Measurements from ENCODE around the gene SLC6A2. TPM values are rescaled to one million over a fixed set of nuclear protein-coding genes. Genes with fewer than 3 reads are reported as not detected.

The SLC6A2 gene
- total RNA-seq, 1 donor from 2014 or later = not detected

- Mint-ChIP-seq H3K36me3 (ENCODE audit: low read depth) (no peaks in the 10 kb centered on the region), H3K27me3 (ENCODE audit: insufficient read depth) (peaks cover 2% of the 10 kb centered on the region), H3K27ac (no peak overlapping the region), H3K9me3 (no peaks in the 10 kb centered on the region), H3K4me1 (ENCODE audit: low read depth) (no peaks in the 10 kb centered on the region), H3K4me3 (no peak overlapping the region)
- no peak for DNase-seq (ENCODE audit: low spot score)
- intact Hi-C loops (cut with micrococcal nuclease) = no loop called here
Measured at GRCh38 chr16:55656691-55657092, 904 bp downstream of the SLC6A2 start.

GRCh38 chr16:55657616-55658015 lies 1.8 kb downstream of the SLC6A2 start:
- intact Hi-C loops (cut with micrococcal nuclease) = no loop called here

GRCh38 chr16:55658898-55659420 lies 3.2 kb downstream of the SLC6A2 start:
- intact Hi-C loops (cut with micrococcal nuclease) = no loop called here
- no peaks in the 10 kb centered on the region for H3K36me3 Mint-ChIP-seq (ENCODE audit: low read depth)
- DNase-seq (ENCODE audit: low spot score) = no peak
- no peaks in the 10 kb centered on the region for H3K9me3 Mint-ChIP-seq
- H3K4me3 Mint-ChIP-seq = no peak overlapping the region
- no peaks in the 10 kb centered on the region for H3K4me1 Mint-ChIP-seq (ENCODE audit: low read depth)
- H3K27me3 Mint-ChIP-seq (ENCODE audit: insufficient read depth) = peaks cover 2% of the 10 kb centered on the region
- no peak overlapping the region for H3K27ac Mint-ChIP-seq

More at GRCh38 chr16:55657616-55658015, 1.8 kb downstream of the SLC6A2 start:
- Mint-ChIP-seq H3K27me3 (ENCODE audit: insufficient read depth) (peaks cover 2% of the 10 kb centered on the region), H3K27ac (no peak overlapping the region), H3K4me3 (no peak overlapping the region), H3K36me3 (ENCODE audit: low read depth) (no peaks in the 10 kb centered on the region), H3K9me3 (no peaks in the 10 kb centered on the region), H3K4me1 (ENCODE audit: low read depth) (no peaks in the 10 kb centered on the region)
- no peak for DNase-seq (ENCODE audit: low spot score)

- no peaks in the 10 kb centered on the region for H3K9me3 Mint-ChIP-seq
- no peak for DNase-seq (ENCODE audit: low spot score)
Measured at GRCh38 chr16:55660026-55660425, 4.2 kb downstream of the SLC6A2 start.

GRCh38 chr16:55660828-55661227 lies 5.0 kb downstream of the SLC6A2 start:
- DNase-seq (ENCODE audit: low spot score) = no peak
- Mint-ChIP-seq H3K27ac (no peak overlapping the region), H3K9me3 (no peaks in the 10 kb centered on the region), H3K4me3 (no peak overlapping the region), H3K27me3 (ENCODE audit: insufficient read depth) (no peaks in the 10 kb centered on the region), H3K4me1 (ENCODE audit: low read depth) (no peaks in the 10 kb centered on the region), H3K36me3 (ENCODE audit: low read depth) (no peaks in the 10 kb centered on the region)
- intact Hi-C loops (cut with micrococcal nuclease) = no loop called here

More at GRCh38 chr16:55660026-55660425, 4.2 kb downstream of the SLC6A2 start:
- H3K36me3 Mint-ChIP-seq (ENCODE audit: low read depth) = no peaks in the 10 kb centered on the region
- H3K27me3 Mint-ChIP-seq (ENCODE audit: insufficient read depth) = peaks cover 2% of the 10 kb centered on the region
- no peak overlapping the region for H3K27ac Mint-ChIP-seq
- intact Hi-C loops (cut with micrococcal nuclease) = no loop called here
- H3K4me3 Mint-ChIP-seq = no peak overlapping the region
- H3K4me1 Mint-ChIP-seq (ENCODE audit: low read depth) = no peaks in the 10 kb centered on the region

- no peak for DNase-seq (ENCODE audit: low spot score)
- intact Hi-C loops (cut with micrococcal nuclease) = no loop called here
- Mint-ChIP-seq H3K27me3 (ENCODE audit: insufficient read depth) (no peaks in the 10 kb centered on the region), H3K4me1 (ENCODE audit: low read depth) (no peaks in the 10 kb centered on the region), H3K4me3 (no peak overlapping the region), H3K9me3 (no peaks in the 10 kb centered on the region), H3K27ac (no peak overlapping the region), H3K36me3 (ENCODE audit: low read depth) (no peaks in the 10 kb centered on the region)
Measured at GRCh38 chr16:55661941-55662643, 6.3 kb downstream of the SLC6A2 start.

GRCh38 chr16:55662644-55663031 lies 6.8 kb downstream of the SLC6A2 start:
- Mint-ChIP-seq H3K4me3 (no peak overlapping the region), H3K4me1 (ENCODE audit: low read depth) (no peaks in the 10 kb centered on the region), H3K27ac (no peak overlapping the region), H3K27me3 (ENCODE audit: insufficient read depth) (no peaks in the 10 kb centered on the region), H3K36me3 (ENCODE audit: low read depth) (no peaks in the 10 kb centered on the region), H3K9me3 (no peaks in the 10 kb centered on the region)
- no peak for DNase-seq (ENCODE audit: low spot score)
- intact Hi-C loops (cut with micrococcal nuclease) = no loop called here

GRCh38 chr16:55663225-55663624 lies 7.4 kb downstream of the SLC6A2 start:
- intact Hi-C loops (cut with micrococcal nuclease) = no loop called here
- no peak for DNase-seq (ENCODE audit: low spot score)
- Mint-ChIP-seq H3K27me3 (ENCODE audit: insufficient read depth) (no peaks in the 10 kb centered on the region), H3K27ac (no peak overlapping the region), H3K36me3 (ENCODE audit: low read depth) (no peaks in the 10 kb centered on the region), H3K9me3 (no peaks in the 10 kb centered on the region), H3K4me3 (no peak overlapping the region), H3K4me1 (ENCODE audit: low read depth) (no peaks in the 10 kb centered on the region)

GRCh38 chr16:55663765-55664677 lies 8.2 kb downstream of the SLC6A2 start:
- H3K9me3 Mint-ChIP-seq = no peaks in the 10 kb centered on the region
- H3K4me3 Mint-ChIP-seq = no peak overlapping the region
- no peaks in the 10 kb centered on the region for H3K27me3 Mint-ChIP-seq (ENCODE audit: insufficient read depth)
- H3K36me3 Mint-ChIP-seq (ENCODE audit: low read depth) = no peaks in the 10 kb centered on the region
- no peaks in the 10 kb centered on the region for H3K4me1 Mint-ChIP-seq (ENCODE audit: low read depth)
- no peak overlapping the region for H3K27ac Mint-ChIP-seq
- no peak for DNase-seq (ENCODE audit: low spot score)
- intact Hi-C loops (cut with micrococcal nuclease) = no loop called here

GRCh38 chr16:55664786-55665407 lies 9.1 kb downstream of the SLC6A2 start:
- intact Hi-C loops (cut with micrococcal nuclease) = no loop called here
- no peak for DNase-seq (ENCODE audit: low spot score)
- Mint-ChIP-seq H3K36me3 (ENCODE audit: low read depth) (no peaks in the 10 kb centered on the region), H3K4me1 (ENCODE audit: low read depth) (no peaks in the 10 kb centered on the region), H3K27ac (no peak overlapping the region), H3K27me3 (ENCODE audit: insufficient read depth) (no peaks in the 10 kb centered on the region), H3K4me3 (no peak overlapping the region), H3K9me3 (no peaks in the 10 kb centered on the region)

GRCh38 chr16:55665511-55665910 lies 9.7 kb downstream of the SLC6A2 start:
- Mint-ChIP-seq H3K27me3 (ENCODE audit: insufficient read depth) (no peaks in the 10 kb centered on the region), H3K4me1 (ENCODE audit: low read depth) (no peaks in the 10 kb centered on the region), H3K27ac (no peak overlapping the region), H3K9me3 (no peaks in the 10 kb centered on the region), H3K4me3 (no peak overlapping the region), H3K36me3 (ENCODE audit: low read depth) (no peaks in the 10 kb centered on the region)
- no peak for DNase-seq (ENCODE audit: low spot score)
- intact Hi-C loops (cut with micrococcal nuclease) = no loop called here

GRCh38 chr16:55666012-55666411 lies 10.2 kb downstream of the SLC6A2 start:
- Mint-ChIP-seq H3K36me3 (ENCODE audit: low read depth) (no peaks in the 10 kb centered on the region), H3K4me3 (no peak overlapping the region), H3K27me3 (ENCODE audit: insufficient read depth) (no peaks in the 10 kb centered on the region), H3K9me3 (no peaks in the 10 kb centered on the region), H3K27ac (no peak overlapping the region), H3K4me1 (ENCODE audit: low read depth) (no peaks in the 10 kb centered on the region)
- intact Hi-C loops (cut with micrococcal nuclease) = no loop called here
- no peak for DNase-seq (ENCODE audit: low spot score)

GRCh38 chr16:55667753-55668152 lies 12.0 kb downstream of the SLC6A2 start:
- no peaks in the 10 kb centered on the region for H3K4me1 Mint-ChIP-seq (ENCODE audit: low read depth)
- H3K27ac Mint-ChIP-seq = no peak overlapping the region
- intact Hi-C loops (cut with micrococcal nuclease) = no loop called here
- H3K9me3 Mint-ChIP-seq = no peaks in the 10 kb centered on the region
- H3K36me3 Mint-ChIP-seq (ENCODE audit: low read depth) = no peaks in the 10 kb centered on the region
- no peak for DNase-seq (ENCODE audit: low spot score)
- no peaks in the 10 kb centered on the region for H3K27me3 Mint-ChIP-seq (ENCODE audit: insufficient read depth)
- H3K4me3 Mint-ChIP-seq = no peak overlapping the region

All from activated T-helper 1 cell treated with anti-CD3 and anti-CD28 coated beads, Interleukin-12 subunit alpha, Interleukin-12 subunit beta, Interleukin-2, Interleukin-4 antibody, amounts not matched to agents 30 ng/mL and 10 ng/mL and 1 ng/mL, durations not matched to agents 14 hours and 24 hours and 36 hours (primary cell).